NB4 (cell line): ENCODE measurements around the gene SEL1L2.

Source experiments
- CTCF ChIP-seq: IDR thresholded peaks from one replicate; pipeline ENCODE4 v1.5.1; 2012; ENCODE audit warnings: low read depth, low read length
- POLR2A ChIP-seq: IDR thresholded peaks from 2 replicates; pipeline ENCODE4 v1.6.1; 2011; ENCODE audit warnings: mild to moderate bottlenecking; ENCODE audit not compliant: insufficient read length; ENCODE audit errors: extremely low read depth
- TF ChIP-seq, protein P1 (sequence below): IDR thresholded peaks from 2 replicates; pipeline ENCODE4 v1.6.1; 2011; ENCODE audit warnings: low read depth, low read length

DNA sequence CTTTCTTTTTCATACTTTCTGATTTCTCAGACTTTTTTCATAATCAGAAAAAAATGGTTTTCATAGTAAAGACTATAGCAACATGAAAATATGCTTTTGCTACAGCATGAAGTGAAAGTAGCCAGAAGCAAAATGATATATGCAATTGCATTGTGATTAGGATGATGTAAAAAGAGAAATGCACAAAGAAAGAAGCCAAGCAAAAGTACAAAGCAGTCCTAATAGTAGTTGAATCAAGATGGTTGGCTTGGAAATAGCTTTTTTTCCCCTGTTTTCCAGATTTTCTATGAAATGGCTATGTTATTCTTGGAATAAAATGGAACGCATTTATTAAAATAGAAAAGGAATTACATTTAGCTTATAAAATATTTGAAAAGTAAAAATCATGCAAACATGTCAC lies 77.3 kb downstream of the SEL1L2 start:
- TF ChIP-seq, protein P1, sequence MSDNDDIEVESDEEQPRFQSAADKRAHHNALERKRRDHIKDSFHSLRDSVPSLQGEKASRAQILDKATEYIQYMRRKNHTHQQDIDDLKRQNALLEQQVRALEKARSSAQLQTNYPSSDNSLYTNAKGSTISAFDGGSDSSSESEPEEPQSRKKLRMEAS: no peak
- TF ChIP-seq CTCF (no peak), POLR2A (no peak)
